Measurements from ENCODE around the gene TCEA2.

DNA sequence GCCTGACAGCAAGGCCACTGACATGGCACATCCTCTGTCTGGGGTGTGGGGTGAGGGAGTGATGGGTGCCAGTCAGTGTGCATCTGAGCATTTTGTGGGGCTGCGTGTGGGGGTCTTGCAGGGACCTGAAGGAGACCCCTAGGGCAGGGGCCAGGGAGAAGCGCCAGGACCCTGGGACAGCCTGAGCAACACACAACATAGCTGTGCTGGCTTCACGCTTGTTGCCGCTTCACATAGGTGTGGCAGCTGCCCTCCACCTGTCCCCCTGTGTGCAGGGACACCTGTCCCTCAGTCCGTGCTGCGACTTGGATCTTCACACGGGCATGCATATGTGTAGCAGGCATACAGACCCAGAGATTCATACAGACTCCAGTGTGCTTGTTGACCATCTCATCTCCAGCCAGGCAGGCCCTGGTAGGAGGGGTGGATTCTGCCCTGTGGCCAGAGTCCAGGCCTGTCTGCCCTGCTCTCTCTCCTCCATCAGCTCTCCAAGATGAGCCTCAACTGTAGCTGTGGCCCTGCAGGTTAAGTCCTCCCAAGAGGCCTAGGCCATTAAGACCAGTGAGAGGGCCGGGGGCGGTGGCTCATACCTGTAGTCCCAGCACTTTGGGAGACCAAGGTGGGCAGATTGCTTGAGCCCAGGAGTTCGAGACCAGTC is 47.5 kb downstream of the TCEA2 start:
- TF ChIP-seq POLR2A (IDR thresholded peaks at IDR 0.05; ENCODE audit: low read length) (no peak), GATA1 (IDR thresholded peaks at IDR 0.05; ENCODE audit: low read depth, low read length) (no peak)

All from erythroblast (primary cell).